Ammon's horn (tissue), 1 donor: ENCODE data around the gene ACP7.
"Not testable (repeated sequence)": the region's sequence is repeated elsewhere in the genome, so short reads cannot be mapped to it uniquely, and the experiment has no call there.

ENCODE experiments used
- DNase-seq: peaks from one replicate; pipeline ENCODE4 v3.0.0-alpha.2; 2016; ENCODE audit warnings: low spot score

Gene ACP7

DNA sequence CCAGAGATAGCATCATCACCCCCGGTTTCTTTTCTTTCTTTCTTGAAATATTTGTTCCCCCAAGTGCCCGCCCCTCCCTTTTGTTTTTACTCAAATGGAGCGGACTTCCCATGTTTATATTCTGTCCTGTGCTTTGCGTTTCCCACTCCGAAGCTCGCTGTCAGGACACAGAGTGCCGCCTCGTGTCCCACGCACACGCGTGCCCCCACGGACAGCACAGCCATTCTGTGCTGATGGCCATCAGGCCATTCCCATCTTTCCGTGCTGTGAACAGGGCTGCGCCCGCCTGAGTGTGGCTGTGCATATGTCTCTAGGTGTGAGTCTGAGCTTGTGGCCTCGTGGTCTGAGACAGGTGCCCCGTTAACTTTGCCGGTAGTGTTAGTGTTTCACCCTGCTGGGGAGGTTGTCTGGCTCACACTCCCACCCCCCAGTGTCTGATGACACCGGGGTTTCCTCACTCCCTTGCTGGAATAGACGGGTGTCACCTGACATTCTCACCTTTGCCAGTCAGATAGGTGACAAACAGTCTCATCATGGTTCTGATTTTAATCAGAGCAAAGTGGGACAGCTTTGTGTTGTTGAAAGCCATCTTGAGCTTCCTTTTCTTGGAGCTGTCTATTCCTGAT, 48.3 kb downstream of the ACP7 start:
- DNase-seq, result no peak

DNA sequence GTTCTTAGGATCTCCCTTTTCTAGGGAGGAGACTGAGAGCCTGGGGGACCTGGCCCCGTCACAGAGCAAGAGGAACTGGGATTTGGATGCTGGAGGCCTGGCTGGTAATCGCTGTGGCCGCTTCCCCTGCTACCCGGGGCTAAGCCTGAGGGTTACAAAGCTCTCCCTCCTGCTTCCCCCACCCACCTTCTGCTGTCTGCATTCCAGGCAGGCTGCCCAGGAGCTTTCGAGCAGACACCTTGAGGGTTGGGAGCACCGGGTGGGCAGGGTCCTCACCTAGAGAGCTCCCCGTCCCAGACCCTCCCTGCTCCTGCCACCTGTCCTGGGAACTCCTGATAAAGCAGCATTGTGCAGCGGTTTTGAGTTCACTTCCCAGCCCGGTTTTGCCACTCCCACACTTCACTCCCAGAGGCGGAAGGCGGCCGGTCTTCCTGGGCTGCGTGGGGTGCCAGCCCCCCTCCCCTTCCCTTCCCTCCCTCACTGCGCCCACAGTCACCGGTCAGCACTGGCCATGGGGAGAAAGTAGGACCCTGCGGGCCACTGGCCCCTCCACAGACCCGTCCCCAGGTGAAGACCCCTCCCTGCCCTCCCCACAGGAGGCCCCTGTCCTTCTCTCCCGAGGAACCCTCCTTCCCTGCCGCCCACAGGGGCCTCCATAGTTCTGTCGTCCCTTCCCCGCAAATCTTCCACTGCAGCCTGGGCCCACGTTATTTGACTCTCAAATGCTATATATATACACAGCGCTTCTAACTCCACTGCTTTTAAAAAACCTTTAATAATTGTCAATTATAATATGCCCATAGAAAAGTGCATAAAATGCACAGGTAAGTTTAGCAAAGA, 49.5 kb downstream of the ACP7 start:
- DNase-seq, result no peak

DNA sequence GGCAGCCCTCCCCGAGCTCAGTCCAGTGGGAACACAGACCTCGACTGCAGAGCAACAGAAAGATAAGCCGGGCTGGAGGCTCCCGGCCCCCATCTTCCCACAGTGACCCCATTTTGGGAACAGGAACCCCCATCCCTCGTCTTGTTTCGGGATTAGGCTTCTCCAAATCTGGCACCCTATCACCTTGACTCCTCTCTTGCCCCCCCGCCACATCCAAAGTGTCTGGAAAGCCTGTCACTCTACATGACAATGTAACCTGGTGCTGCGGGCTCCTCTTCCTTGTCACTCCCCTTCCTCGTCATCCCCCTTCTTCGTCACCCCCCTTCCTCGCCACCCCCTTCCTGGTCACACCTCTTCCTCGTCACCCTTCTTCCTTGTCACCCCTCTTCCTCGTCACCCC, 51.5 kb downstream of the ACP7 start:
- no peak for DNase-seq

DNA sequence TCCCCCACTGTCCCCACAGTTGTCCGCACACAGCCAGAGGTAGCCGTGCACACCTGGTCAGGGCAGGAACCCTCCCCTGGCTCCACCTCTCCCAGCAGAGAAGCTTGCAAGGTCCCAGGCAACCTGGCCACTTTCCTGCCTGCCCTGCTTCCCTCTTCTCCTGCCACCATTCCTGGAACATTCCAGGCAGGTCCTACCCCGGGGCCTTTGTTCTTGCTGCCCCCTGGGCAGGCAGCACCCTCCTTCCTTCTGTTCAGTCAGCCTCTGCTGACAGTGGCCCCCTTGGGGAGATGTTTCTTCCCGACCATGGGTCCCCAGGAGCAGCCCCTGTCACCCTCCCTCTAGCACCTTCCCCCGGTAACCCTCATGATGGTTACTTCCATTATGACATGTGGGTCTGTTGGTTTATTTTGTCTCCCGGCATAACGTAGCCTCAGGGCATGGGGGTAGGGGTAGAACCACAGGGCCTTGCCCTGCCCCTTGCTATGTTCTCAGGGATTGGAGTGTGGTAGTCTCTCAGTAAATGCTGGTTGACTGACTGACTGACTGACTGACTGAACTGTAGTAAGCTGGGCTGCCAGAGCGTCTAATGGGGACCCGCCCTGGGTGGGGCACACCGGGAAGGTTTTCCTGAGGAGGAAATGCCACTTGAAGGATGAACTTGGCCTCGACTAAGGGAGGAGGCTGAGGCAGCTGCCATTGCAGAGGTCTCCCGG, 52.2 kb downstream of the ACP7 start:
- no peak for DNase-seq

DNA sequence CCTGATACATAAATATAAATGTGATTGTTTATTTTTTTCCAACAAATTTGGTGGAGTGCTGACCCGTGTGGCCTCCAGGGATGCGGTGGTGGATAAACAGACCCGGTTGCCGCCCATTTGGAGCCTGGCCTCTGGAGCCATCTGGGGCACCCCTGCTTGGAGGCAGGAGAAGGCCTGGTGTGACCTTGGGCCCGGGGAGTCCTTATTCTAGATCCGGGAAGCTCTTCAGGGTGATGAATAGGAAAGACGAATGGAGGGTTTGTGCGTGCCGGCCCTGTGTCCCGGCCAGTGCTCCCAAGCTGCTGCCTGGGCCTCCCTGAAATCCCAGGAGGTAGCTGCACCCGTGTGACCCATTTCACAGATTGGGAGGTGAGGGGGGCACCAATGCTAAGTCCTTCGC, 53.0 kb downstream of the ACP7 start:
- no peak for DNase-seq

DNA sequence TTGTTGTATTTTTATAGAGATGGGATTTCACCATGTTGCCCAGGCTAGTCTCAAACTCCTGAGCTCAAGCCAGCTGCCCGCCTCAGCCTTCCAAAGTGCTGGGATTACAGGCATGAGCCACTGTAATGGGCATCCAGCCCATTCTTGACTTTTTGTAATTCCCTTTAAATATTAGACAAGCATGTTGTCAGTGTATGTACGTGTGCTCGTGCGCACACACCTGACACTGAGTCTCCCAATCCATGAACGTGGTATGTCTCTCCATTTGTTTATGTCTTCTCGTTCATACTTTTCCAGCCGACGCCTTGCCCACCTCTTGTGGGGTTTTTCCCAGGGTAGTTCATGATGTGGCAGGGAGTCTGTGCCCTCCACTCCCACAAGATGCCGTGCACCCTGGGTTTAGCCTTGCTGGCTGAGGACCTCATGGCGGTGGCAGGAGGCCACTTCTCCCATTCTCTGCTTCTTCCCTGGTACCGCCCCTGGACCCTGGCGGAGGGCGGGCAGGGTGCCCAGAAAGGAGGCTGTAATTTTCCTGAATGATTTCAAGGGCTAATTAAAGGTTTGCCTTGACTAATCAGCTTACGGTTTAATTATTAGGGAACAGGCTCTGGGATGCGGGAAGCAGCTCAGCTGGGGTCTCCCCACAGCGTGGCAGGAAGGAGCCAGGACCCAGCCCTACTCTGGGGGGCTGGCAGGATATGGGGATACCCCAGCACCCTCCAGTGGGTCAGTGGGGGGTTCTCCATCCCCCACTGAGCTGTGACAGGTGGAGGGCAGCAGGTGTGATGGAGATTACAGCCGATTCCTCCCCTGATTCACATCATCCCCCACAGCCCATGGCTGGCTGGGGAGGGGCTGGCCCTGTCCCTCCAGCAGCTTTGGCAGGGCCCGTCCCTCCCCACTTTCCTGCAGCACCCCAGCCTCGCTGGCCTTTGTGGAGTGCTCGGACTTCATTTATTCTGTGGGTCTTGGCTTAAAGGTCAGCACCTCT, 54.3 kb downstream of the ACP7 start:
- peak; percentile 53 for DNase-seq

DNA sequence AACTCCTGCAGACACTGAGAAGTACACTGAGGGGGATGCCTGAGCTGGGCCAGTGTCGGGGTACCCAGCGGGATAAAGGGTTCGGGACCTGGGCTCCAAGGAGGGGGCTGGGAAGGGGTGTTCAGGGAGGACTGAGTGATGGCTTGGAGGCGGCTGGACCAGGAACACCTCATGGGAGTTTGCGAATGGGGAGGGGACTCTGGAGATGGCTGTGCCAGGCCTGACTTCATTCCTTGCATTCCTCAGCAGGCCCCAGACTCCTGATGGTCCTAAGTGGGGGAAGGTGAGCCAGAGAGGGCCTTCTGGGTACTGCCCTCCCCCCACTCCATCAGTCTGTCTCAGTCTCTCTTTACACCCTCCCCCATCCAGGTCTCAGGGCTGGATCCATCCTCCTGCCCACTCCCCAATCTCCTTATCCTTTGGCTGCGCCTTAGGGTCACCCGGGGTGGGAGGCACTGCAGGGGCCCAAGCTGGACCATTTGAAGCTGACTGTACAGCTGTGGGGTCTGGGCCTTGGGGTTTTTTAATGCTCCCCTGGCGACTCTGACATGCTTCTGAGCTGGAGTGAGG, 55.2 kb downstream of the ACP7 start:
- no peak for DNase-seq

DNA sequence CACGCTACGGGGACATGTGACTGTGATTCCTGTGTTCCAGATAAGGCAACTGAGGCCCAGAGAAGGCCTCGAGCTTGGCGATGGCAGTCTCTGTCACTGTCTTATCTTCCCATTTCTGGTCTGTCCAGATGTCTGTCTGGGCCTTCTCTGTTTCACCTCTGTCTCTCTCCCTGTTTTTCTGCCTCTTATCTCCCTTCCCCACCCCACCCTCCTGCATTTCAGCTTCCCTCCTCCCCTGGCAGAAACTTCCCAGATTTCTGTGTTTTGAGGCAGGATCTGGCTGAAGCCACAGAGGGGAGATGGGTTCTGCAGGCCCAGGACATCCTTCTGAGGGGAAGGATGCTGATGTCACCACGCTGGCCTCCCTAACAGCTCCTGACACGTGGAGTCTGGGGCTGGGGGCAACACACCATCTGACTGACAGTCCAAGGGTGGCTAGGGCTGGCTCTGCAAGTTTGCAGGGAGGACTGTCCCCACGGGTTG, 55.8 kb downstream of the ACP7 start:
- DNase-seq, result no peak

DNA sequence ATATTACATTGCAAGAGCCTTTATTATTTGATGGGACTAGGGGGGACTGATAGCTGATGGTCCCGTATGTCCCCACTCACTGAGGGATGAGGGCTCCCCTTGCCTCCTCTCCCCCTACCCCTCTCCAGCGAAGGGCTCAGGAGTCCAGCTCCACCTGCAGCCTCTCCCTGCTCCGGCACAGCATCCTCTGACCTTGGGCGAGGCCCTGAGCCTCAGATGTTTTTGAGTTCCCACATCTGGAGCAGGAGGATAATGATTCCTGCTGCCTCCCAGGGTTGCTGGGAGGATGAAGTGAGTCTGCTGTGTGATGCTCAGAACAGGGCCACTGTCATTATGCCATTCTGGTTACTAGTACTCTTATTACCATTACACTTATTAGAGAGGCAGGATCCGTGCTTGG, 56.4 kb downstream of the ACP7 start:
- DNase-seq, result no peak

DNA sequence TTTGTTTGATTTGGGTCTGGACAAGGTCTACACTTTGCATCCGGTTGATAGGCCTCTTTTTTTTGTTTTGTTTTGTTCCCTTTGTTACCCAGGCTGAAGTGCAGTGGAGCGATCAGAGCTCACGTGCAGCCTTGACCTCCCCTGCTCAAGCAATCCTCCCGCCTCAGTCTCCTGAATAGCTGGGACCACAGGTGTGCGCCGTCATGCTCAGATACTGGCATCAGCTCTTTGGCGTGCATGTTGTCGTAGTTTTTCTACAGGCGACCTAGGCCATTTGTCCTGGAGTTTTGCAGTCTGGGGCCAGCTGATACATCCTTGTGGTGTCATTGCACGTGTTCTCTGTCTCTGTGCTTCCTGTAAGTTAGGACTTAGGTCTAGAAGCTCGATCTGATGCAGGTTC, 57.8 kb downstream of the ACP7 start:
- no peak for DNase-seq

DNA sequence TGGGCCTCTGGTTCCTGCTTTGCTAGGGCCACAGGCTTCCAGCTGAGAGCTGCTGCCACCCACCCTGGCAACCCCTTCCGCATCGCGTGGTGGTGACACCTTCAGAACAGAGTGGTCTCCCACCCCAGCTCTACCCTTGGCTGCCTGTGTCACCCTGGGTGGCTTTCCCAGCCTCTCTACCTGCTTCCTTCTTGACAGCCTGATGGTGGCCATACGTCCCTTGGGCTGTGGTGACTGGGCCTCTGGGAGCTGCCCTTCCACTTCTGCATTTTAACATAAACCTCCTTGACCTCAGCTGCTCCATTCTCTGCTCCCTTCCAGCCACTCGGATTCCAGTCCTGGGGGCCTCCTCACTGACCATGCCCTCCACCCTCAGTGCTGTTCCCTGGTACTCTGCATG, 58.5 kb downstream of the ACP7 start:
- no peak for DNase-seq

DNA sequence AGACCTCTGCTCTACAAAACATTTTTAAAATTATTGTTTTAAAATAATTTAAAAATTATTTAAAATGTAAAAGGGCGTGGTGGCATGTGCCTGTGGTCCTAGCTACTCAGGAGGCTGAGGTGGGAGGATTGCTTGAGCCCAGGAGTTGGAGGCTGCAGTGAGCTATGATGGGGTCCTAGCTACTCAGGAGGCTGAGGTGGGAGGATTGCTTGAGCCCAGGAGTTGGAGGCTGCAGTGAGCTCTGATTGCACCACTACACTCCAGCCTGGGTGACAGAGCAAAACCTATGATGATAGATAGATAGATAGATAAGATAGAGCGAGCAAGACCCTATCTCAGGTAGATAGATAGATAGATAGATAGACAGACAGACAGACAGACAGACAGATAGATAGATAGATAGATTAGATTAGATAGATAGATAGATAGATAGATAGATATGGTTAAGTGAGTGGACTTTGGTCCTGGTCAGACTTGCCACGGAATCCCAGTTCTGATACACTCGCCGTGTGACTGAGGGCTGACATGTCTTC, 59.7 kb downstream of the ACP7 start:
- not testable (repeated sequence) for DNase-seq

DNA sequence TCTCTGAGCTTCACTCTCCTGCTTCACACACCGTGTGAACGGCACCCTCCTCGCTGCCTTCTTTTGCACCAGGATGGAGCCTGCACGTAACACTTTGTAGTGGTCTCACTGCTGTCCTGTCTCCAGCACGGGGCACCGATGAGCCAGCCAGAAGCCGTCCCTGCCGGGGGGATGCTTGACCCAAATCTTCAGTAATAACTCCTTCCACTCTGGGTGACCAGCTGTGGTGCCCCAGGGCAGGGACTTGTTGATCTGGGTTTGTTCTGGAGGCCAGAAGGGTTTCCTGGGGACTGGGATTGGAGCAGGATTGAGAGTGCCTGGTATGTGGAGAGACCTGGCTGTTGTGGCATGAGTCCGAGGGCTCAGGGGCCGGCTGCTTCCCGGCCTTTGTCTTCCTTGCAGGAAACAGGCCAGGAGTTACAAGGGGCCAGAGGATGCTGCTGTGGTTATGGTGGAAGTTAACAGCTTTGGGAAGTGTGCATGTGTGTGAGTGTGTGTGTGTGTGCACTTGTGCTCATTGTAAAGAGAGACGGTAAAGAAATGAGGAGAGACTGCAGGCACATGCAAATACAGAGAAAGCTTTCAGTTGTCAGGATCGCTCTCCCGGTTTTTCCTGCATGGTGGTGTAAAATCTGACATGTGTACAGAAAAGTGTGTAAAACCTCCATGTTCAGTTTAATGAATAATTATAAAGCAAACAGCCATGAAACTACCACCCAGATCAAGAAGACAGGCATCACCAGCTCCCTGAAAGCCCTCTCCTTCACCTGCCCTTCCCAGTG, 60.3 kb downstream of the ACP7 start:
- no peak for DNase-seq

DNA sequence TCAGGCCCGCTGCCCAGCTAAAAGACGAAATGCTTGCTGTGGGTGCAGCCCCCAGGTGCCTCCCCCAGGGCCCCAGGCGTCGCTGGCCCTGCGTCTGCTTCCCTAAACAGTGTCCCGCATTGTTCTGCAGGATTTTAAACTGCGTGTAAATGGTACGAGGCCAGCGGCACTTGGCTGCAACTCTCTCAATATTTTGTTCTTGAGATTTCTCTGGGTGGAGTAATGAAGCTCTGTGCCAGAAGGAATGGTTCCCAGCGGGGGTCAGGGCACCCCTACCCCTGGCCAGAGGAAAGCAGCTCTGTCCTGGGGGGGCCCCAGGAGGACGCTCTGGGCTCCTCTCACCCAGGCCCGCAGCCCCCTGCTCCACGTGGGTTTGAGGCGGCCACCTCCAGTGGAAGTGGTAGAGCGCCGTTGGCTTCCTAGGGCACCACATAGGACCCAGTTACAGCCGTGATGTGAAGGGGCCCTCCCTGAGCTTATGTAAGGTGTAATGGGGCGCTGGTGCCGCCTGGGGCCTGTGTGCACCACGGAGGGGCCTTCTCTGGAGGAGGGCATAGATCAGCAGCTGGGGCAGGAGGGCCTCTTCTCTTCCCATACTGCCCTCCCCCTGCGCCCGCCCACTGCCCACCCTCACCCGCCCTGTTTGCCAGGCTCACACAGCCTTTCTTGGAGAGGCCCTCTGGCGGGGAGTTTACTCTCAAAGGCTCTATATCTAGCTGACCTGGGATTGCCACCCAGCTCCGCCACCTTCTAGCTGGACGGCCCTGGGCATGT, 61.2 kb downstream of the ACP7 start:
- peak; percentile 77 for DNase-seq

DNA sequence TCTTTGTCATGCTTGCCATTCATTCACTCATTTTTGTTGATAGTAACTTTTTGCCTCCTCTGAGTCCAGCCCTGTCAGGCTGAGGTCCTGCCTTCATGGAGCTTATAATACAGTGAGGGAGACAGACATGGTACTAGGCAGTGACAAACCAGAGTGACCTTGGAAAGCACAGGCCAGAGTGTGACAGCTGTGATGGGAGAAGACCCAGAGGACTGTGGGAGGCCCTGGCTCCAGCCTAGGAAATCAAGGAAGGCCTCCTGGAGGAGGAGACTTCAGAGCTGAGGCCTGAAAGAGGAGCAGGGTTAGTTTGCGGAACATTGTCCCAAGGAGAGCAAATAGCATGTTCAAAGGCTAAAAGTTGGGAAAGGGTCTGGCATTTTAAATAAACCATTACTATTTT, 61.9 kb downstream of the ACP7 start:
- DNase-seq, result no peak

DNA sequence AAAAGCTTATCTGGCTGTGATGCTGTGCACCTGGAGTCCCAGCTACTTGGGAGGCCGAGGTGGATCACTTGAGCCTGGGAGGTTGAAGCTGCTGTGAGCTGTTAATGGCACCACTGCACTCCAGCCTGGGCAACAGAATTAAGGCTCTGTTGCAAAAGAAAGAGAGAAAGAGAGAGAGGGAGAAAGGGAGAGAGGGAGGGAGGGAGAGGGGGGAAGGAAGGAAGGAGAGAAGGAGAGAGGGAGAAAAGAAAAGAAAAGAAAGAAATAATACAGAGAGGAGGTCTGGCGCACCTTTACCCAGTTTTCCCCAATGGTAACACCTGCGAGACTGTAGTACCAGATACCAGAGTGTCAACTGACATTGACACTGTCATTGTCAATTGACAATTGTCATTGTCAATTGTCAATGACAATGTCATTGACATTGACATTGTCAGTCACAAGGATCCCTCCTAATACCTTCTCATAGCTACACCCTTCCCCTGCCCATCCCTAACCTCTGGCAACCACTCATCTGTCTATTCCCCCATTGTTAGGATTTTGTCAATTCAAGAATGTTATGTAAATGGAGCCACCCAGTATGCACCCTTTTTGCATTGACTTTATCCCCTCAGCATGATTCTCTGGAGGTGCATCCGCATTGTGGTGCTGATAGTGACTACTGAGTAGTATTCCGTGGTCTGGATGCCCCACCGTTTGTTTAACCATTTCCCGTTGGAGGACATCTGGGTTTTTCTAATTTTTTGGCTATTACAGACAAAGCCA, 62.7 kb downstream of the ACP7 start:
- no peak for DNase-seq

DNA sequence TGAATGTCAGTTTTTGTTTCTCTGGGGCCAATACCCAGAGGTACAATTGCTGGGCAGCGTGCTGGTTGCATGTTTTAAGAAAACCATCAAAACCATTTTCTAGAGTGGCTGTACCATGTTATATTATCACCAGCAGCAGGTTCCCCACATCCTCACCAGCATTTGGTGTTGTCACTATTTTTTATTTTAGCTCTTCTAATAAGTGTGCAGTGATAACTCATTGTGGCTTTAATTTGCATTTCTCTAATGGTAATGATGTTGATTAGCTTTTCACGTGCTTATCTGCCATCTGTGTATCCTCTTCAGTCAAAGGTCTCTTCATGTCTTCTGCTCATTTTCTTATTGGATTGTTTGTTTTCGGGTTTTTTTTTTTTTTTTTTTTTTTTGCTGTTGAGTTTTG, 63.3 kb downstream of the ACP7 start:
- DNase-seq, result no peak

DNA sequence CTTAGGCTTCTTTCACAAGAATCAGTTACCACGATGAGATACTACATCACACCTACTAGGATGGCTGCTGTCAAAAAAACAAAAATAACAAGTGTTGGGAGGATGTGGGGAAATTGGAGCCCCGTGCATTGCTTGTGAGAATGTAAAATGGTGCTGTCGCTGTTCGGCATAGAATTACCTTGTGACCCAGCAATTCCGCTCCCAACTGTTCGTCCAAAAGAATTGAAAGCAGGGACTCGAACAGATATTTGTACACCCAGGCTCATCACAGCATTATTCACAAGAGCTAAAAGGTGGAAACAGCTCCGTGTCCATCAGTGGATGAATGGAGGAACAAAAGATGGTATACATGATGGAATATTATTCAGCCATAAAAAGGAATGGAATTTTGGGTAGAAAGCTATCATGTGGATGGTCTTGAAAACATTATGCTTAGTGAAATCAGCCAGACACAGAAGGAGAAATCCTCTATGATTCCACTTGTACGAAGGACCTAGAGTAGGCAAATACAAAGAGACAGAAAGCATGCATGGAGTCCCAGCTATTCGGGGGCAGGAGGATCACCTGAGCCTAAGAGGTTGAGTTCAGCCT, 64.9 kb downstream of the ACP7 start:
- DNase-seq, result no peak
